GM12878 (cell line): ENCODE results near the gene ASTL. TPM values are rescaled to one million over a fixed set of nuclear protein-coding genes. Genes with fewer than 3 reads are reported as not detected.

Source experiments
- ATAC-seq: fragments of 200-7000 bp; cut with Tn5 transposase; 3 replicates; pipeline ENCODE4 v1.9.1; 2020; ENCODE audit warnings: mild to moderate bottlenecking, moderate library complexity
- BruUV-seq: library from RNA; stranded (reverse); fragments of 400-500 nt; replicated peaks from 2 replicates; lab custom pipeline; 2021; lab: Mats Ljungman, UMichigan
- CTCF ChIA-PET: fragments of 300-600 bp; sonication (Branson Sonifier 250); formaldehyde crosslinking; extraction: SDS; loops from one replicate; lab custom pipeline; 2021; ENCODE audit warnings: inconsistent platforms; lab: Yijun Ruan, JAX
- POLR2A ChIA-PET: fragments of 350-600 bp; formaldehyde crosslinking; extraction: SDS; loops from one replicate; lab custom pipeline; 2021; ENCODE audit warnings: inconsistent platforms; lab: Charles Lee
- RAD21 ChIA-PET: fragments of 300-600 bp; sonication (Branson Sonifier 250); formaldehyde crosslinking; loops from one replicate; lab custom pipeline; 2023; ENCODE audit warnings: antibody characterized with exemption; ENCODE audit not compliant: unreplicated experiment; lab: Charles Lee
- SMC1A ChIA-PET: fragments of 300-600 bp; sonication (Branson Sonifier 250); formaldehyde crosslinking; loops from one replicate; lab custom pipeline; 2023; ENCODE audit not compliant: unreplicated experiment, uncharacterized antibody; lab: Charles Lee
- DNase-seq: peaks from one replicate; pipeline ENCODE4 v3.0.0-alpha.2; 2011; ENCODE audit warnings: low read depth, low spot score
- FAIRE-seq: peaks from 3 replicates; lab custom pipeline; 2011; peaks lifted over from hg19 to GRCh38; lab: Jason Lieb, UNC
- H2AFZ ChIP-seq: 2 replicates; pipeline ENCODE4 v1.6.0; 2011; ENCODE audit warnings: low read depth, low read length, control low read depth; ENCODE audit not compliant: control insufficient read depth
- H3K27ac ChIP-seq: 2 replicates; pipeline ENCODE4 v1.5.1; 2011; ENCODE audit warnings: control low read depth; ENCODE audit not compliant: control insufficient read depth, insufficient read depth
- H3K27me3 ChIP-seq, 2 experiments: replicated peaks in 1 of 2; 2 replicates each; pipeline versions ENCODE4 v1.6.0 to v1.6.1; 2011; ENCODE audit warnings: low read length in 1 of 2; ENCODE audit not compliant: control insufficient read depth in 2 of 2, insufficient read depth in 2 of 2
- H3K36me3 ChIP-seq, 2 experiments: 2 replicates each; pipeline ENCODE4 v1.5.1; 2011; ENCODE audit warnings: low read length in 1 of 2; ENCODE audit not compliant: control insufficient read depth in 2 of 2, insufficient read depth in 2 of 2
- H3K4me1 ChIP-seq: 2 replicates; pipeline ENCODE4 v1.6.1; 2011; ENCODE audit warnings: mild to moderate bottlenecking, low read length, moderate library complexity, mixed read lengths; ENCODE audit not compliant: control insufficient read depth, insufficient read depth
- H3K4me2 ChIP-seq: 2 replicates; pipeline ENCODE4 v1.6.0; 2011; ENCODE audit warnings: control low read depth; ENCODE audit not compliant: control insufficient read depth, insufficient read depth
- H3K4me3 ChIP-seq: fragments of 200-600 bp; sonication (generic); 2 replicates; pipeline ENCODE4 v1.5.1; 2016
- H3K79me2 ChIP-seq: 2 replicates; pipeline ENCODE4 v1.6.0; 2011; ENCODE audit warnings: low read length; ENCODE audit not compliant: control insufficient read depth, insufficient read depth
- H3K9ac ChIP-seq: 2 replicates; pipeline ENCODE4 v1.8.0; 2011; ENCODE audit warnings: low read length, control low read depth, mixed read lengths; ENCODE audit not compliant: control insufficient read depth, insufficient read depth
- H3K9me3 ChIP-seq: replicated peaks from 3 replicates; pipeline ENCODE4 v1.5.1; 2011; ENCODE audit warnings: mild to moderate bottlenecking, low read length; ENCODE audit not compliant: control insufficient read depth, insufficient read depth
- H4K20me1 ChIP-seq: 2 replicates; pipeline ENCODE4 v1.6.0; 2011; ENCODE audit not compliant: control insufficient read depth, insufficient read depth
- ASH2L ChIP-seq: fragments of 300-600, 200-600 bp; sonication (generic); IDR thresholded peaks from 2 replicates; pipeline ENCODE4 v1.6.1; 2017; ENCODE audit warnings: low read depth, mild to moderate bottlenecking, borderline replicate concordance
- BRCA1 ChIP-seq: IDR thresholded peaks from 2 replicates; pipeline ENCODE4 v1.6.1; 2011; ENCODE audit warnings: low read depth, low read length, improper control_type of control experiment
- E2F8 ChIP-seq: fragments of 450-650 bp; IDR thresholded peaks from 2 replicates; pipeline ENCODE4 v1.6.1; 2018; ENCODE audit warnings: mild to moderate bottlenecking, low read depth, moderate library complexity; ENCODE audit not compliant: partially characterized antibody
- ETV6 ChIP-seq, 2 experiments: fragments of 450-650 bp in 1 of 2; IDR thresholded peaks in 1 of 2; conservative IDR thresholded peaks in 1 of 2; 2 replicates each; pipeline ENCODE4 v1.6.1; 2014; ENCODE audit warnings: antibody characterized with exemption in 1 of 2, borderline replicate concordance in 1 of 2, low read depth in 1 of 2, mild to moderate bottlenecking in 1 of 2, moderate library complexity in 1 of 2
- FOXM1 ChIP-seq: IDR thresholded peaks from 2 replicates; pipeline ENCODE4 v1.6.1; 2012; ENCODE audit warnings: low read depth, mild to moderate bottlenecking, inconsistent platforms, low read length, moderate library complexity
- MYC ChIP-seq: IDR thresholded peaks from 2 replicates; pipeline ENCODE4 v1.6.1; 2011; ENCODE audit warnings: mild to moderate bottlenecking, low read length, moderate library complexity, inconsistent platforms; ENCODE audit not compliant: insufficient read depth, insufficient replicate concordance, insufficient read length, severe bottlenecking
- NR2C1 ChIP-seq: fragments of 450-650 bp; IDR thresholded peaks from 2 replicates; pipeline ENCODE4 v1.6.1; 2017; ENCODE audit warnings: antibody characterized with exemption, mild to moderate bottlenecking, moderate library complexity
- RB1 ChIP-seq: fragments of 450-650 bp; formaldehyde crosslinking; IDR thresholded peaks from 2 replicates; pipeline ENCODE4 v1.6.1; 2017; ENCODE audit warnings: mild to moderate bottlenecking, borderline replicate concordance
- REST ChIP-seq: IDR thresholded peaks from 2 replicates; pipeline ENCODE4 v1.6.1; 2012; ENCODE audit warnings: mild to moderate bottlenecking, low read depth, low read length
- SPI1 ChIP-seq: IDR thresholded peaks from 2 replicates; pipeline ENCODE4 v1.6.1; 2011; ENCODE audit warnings: low read depth, mild to moderate bottlenecking, low read length, moderate library complexity, borderline replicate concordance; ENCODE audit not compliant: insufficient read depth
- STAT1 ChIP-seq: fragments of 450-650 bp; conservative IDR thresholded peaks from 2 replicates; pipeline ENCODE4 v1.6.1; 2014; ENCODE audit warnings: antibody characterized with exemption, mild to moderate bottlenecking
- WGBS: methylation state at CpG from one replicate; pipeline ENCODE4 v1.1.6; 2016; ENCODE audit warnings: low lambda C conversion rate; ENCODE audit not compliant: insufficient replicate concordance, insufficient coverage; ENCODE audit errors: missing lambda C conversion rate; 5-methylcytosine and 5-hydroxymethylcytosine counted together
- in situ Hi-C: fragments of 300-500 bp; cut with MboI; formaldehyde crosslinking; loops from 9 replicates; pipeline ENCODE4 v1.14.3; 2018; ENCODE audit warnings: mixed read lengths
- intact Hi-C: fragments of 100-400 bp; cut with micrococcal nuclease; formaldehyde crosslinking; loops from one replicate; pipeline ENCODE4 v1.14.2; 2022; ENCODE audit not compliant: unreplicated experiment
- polyA plus RNA-seq, 11 experiments: library from polyadenylated mRNA; depleted of rRNA in 4 of 11; unstranded in 6 of 11; stranded (reverse) in 5 of 11; fragments of >200 nt; fragmentation: Nextera tagmentation in 4 of 11; fragmentation: Illumina TruSeq in 1 of 11; extraction: Ambion mirVana in 4 of 11; extraction: Trizol in 1 of 11; gene quantifications; 1 replicate in 1 of 11; 2 replicates in 10 of 11; pipeline versions ENCODE4 v1.2.1 to v1.2.3, GENCODE V29; 2011 to 2016; ENCODE audit warnings: inconsistent platforms in 2 of 11, missing spikeins in 2 of 11, low read depth in 1 of 11
- total RNA-seq, 4 experiments: library from RNA; depleted of rRNA in 3 of 4; stranded (reverse); fragments of >200 nt in 3 of 4; fragmentation: Illumina TruSeq in 1 of 4; extraction: Trizol in 1 of 4; gene quantifications; 2 replicates each; pipeline versions ENCODE4 v1.2.1 to v1.2.3, GENCODE V29; 2013 to 2021
- TF ChIP-seq, protein P1 (sequence below): fragments of 450-650 bp; IDR thresholded peaks from 2 replicates; pipeline ENCODE4 v1.6.1; 2016; ENCODE audit warnings: mild to moderate bottlenecking
- TF ChIP-seq, protein P2 (sequence below): IDR thresholded peaks from 2 replicates; pipeline ENCODE4 v1.6.1; 2012; ENCODE audit warnings: low read depth, low read length, improper control_type of control experiment

The ASTL gene
- total and polyA plus RNA-seq, 10 of the 15 experiments (the other 5 are each of a cell fraction or from before 2014, with no cell fraction given), result 0.18 to 1.0 (median 0.38) TPM; not detected in 4

- Histone ChIP-seq H3K36me3 (no peaks in the 10 kb centered on the region), H3K9me3 (no peaks in the 10 kb centered on the region; the same call in 1 of the 3 replicates), H3K79me2 (no peaks in the 10 kb centered on the region), H2AFZ (no peak overlapping the region), H3K4me3 (no peak overlapping the region), H4K20me1 (no peaks in the 10 kb centered on the region), H3K4me1 (no peaks in the 10 kb centered on the region), H3K9ac (no peak overlapping the region), H3K27me3 (no peaks in the 10 kb centered on the region; a peak in 1 of 4 replicates), H3K27ac (no peak overlapping the region), H3K4me2 (no peak overlapping the region)
- CTCF ChIA-PET, result no interaction called here
- WGBS, result 35% methylated on average over 7 of the region's 7 CpGs
- RAD21 ChIA-PET, result no interaction called here
- SMC1A ChIA-PET, result no interaction called here
- intact Hi-C loops (no loop called here), in situ Hi-C loops (loop anchor here (10.0 to 25.0 kb wide), 2 partner anchors 58 to 1939 kb away; no protein-coding TSS in a partner anchor)
- no TSS peak for BruUV-seq
- TF ChIP-seq ETV6 (conservative IDR thresholded peaks at IDR 0.05 in 1 of 2, IDR thresholded peaks at IDR 0.05 in 1 of 2; ENCODE audit: borderline replicate concordance in 1 of 2, low read depth in 1 of 2) (no peak), STAT1 (no peak), MYC (no peak), REST (no peak), SPI1 (no peak), RB1 (no peak), BRCA1 (no peak), ASH2L (no peak), FOXM1 (no peak), NR2C1 (no peak), E2F8 (no peak)
- TF ChIP-seq, protein P1, sequence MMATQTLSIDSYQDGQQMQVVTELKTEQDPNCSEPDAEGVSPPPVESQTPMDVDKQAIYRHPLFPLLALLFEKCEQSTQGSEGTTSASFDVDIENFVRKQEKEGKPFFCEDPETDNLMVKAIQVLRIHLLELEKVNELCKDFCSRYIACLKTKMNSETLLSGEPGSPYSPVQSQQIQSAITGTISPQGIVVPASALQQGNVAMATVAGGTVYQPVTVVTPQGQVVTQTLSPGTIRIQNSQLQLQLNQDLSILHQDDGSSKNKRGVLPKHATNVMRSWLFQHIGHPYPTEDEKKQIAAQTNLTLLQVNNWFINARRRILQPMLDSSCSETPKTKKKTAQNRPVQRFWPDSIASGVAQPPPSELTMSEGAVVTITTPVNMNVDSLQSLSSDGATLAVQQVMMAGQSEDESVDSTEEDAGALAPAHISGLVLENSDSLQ, result no peak
- TF ChIP-seq, protein P2, sequence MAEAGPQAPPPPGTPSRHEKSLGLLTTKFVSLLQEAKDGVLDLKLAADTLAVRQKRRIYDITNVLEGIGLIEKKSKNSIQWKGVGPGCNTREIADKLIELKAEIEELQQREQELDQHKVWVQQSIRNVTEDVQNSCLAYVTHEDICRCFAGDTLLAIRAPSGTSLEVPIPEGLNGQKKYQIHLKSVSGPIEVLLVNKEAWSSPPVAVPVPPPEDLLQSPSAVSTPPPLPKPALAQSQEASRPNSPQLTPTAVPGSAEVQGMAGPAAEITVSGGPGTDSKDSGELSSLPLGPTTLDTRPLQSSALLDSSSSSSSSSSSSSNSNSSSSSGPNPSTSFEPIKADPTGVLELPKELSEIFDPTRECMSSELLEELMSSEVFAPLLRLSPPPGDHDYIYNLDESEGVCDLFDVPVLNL, result no peak
- ATAC-seq (no peak), DNase-seq (no peak), FAIRE-seq (no peak)
- POLR2A ChIA-PET, result no interaction called here
Observed at GRCh38 chr2:96073170-96073775, 65.0 kb downstream of the ASTL start.
